H1 (cell line): ENCODE data around the gene CALR. TPM values are rescaled to one million over a fixed set of nuclear protein-coding genes. Genes with fewer than 3 reads are reported as not detected.

Experiments
- CTCF ChIA-PET: fragments of 300-600 bp; sonication (Branson Sonifier 250); formaldehyde crosslinking; loops from one replicate; lab custom pipeline; 2021; ENCODE audit not compliant: partially characterized antibody; lab: Charles Lee
- POLR2A ChIA-PET: fragments of 300-600 bp; sonication (Branson Sonifier 250); formaldehyde crosslinking; loops from one replicate; lab custom pipeline; 2021; ENCODE audit warnings: inconsistent platforms; ENCODE audit not compliant: partially characterized antibody; lab: Charles Lee
- DNase-seq, 2 experiments: peaks; one replicate each; pipeline versions ENCODE4 v3.0.0 to v3.0.0-alpha.2; 2010 to 2022; ENCODE audit warnings: low spot score in 2 of 2, low read depth in 1 of 2, mixed read lengths in 1 of 2
- FAIRE-seq: peaks from 2 replicates; lab custom pipeline; 2011; peaks lifted over from hg19 to GRCh38; lab: Jason Lieb, UNC
- H2AFZ ChIP-seq: 2 replicates; pipeline ENCODE4 v1.8.1; 2012; ENCODE audit warnings: low read length, inconsistent platforms
- H2AK5ac ChIP-seq: 2 replicates; pipeline ENCODE4 v1.6.1; 2013; ENCODE audit warnings: low read depth, low read length
- H2BK120ac ChIP-seq: replicated peaks from 2 replicates; pipeline ENCODE3; 2013; ENCODE audit warnings: low read depth, low read length, inconsistent platforms
- H2BK12ac ChIP-seq: 2 replicates; pipeline ENCODE4 v1.6.1; 2013; ENCODE audit warnings: low read depth, low read length
- H2BK15ac ChIP-seq: 2 replicates; pipeline ENCODE4 v1.6.1; 2013; ENCODE audit warnings: low read length
- H2BK20ac ChIP-seq: 2 replicates; pipeline ENCODE4 v1.6.1; 2013; ENCODE audit warnings: low read length
- H2BK5ac ChIP-seq: 2 replicates; pipeline ENCODE4 v1.6.1; 2013; ENCODE audit warnings: low read depth, low read length
- H3K14ac ChIP-seq: 2 replicates; pipeline ENCODE4 v1.6.1; 2013; ENCODE audit warnings: inconsistent platforms; ENCODE audit not compliant: insufficient read length
- H3K18ac ChIP-seq: 2 replicates; pipeline ENCODE4 v1.6.1; 2013; ENCODE audit warnings: low read length; ENCODE audit errors: extremely low read depth
- H3K23ac ChIP-seq: 2 replicates; pipeline ENCODE4 v1.6.1; 2013; ENCODE audit warnings: inconsistent platforms; ENCODE audit not compliant: insufficient read length
- H3K23me2 ChIP-seq: 2 replicates; pipeline ENCODE4 v1.6.1; 2013; ENCODE audit warnings: low read depth, low read length
- H3K27ac ChIP-seq: 2 replicates; pipeline ENCODE4 v1.6.1; 2011; ENCODE audit warnings: low read depth, low read length, inconsistent platforms
- H3K27me3 ChIP-seq, 4 experiments: replicated peaks in 1 of 4; 1 replicate in 1 of 4; 2 replicates in 3 of 4; pipeline versions ENCODE4 v1.6.1 to v1.8.1; 2011 to 2013; ENCODE audit warnings: low read length in 3 of 4, mild to moderate bottlenecking in 3 of 4, inconsistent platforms in 2 of 4, mixed read lengths in 2 of 4, moderate library complexity in 1 of 4; ENCODE audit not compliant: control insufficient read depth in 3 of 4, insufficient read depth in 3 of 4; ENCODE audit errors: extremely low read depth in 1 of 4
- H3K36me3 ChIP-seq, 4 experiments: 2 replicates each; pipeline versions ENCODE4 v1.6.1 to v1.8.1; 2011 to 2013; ENCODE audit warnings: mild to moderate bottlenecking in 4 of 4, low read length in 3 of 4, moderate library complexity in 2 of 4, control low read depth in 1 of 4, inconsistent platforms in 1 of 4; ENCODE audit not compliant: insufficient read depth in 4 of 4, control insufficient read depth in 2 of 4
- H3K4ac ChIP-seq: replicated peaks from 2 replicates; pipeline ENCODE3; 2013; ENCODE audit warnings: low read length, low read depth, mixed read lengths, inconsistent platforms; ENCODE audit not compliant: insufficient read length
- H3K4me1 ChIP-seq, 4 experiments: replicated peaks in 1 of 4; 1 replicate in 1 of 4; 2 replicates in 3 of 4; pipeline versions ENCODE4 v1.6.1 to v1.8.1; 2011 to 2013; ENCODE audit warnings: low read length in 3 of 4, inconsistent platforms in 2 of 4, mixed read lengths in 1 of 4; ENCODE audit not compliant: insufficient read depth in 4 of 4, control insufficient read depth in 3 of 4
- H3K4me2 ChIP-seq, 2 experiments: 2 replicates each; pipeline versions ENCODE4 v1.6.1 to v1.8.1; 2011 to 2013; ENCODE audit warnings: low read depth in 2 of 2, low read length in 2 of 2, control low read depth in 1 of 2, inconsistent platforms in 1 of 2, mild to moderate bottlenecking in 1 of 2; ENCODE audit not compliant: insufficient read depth in 1 of 2
- H3K4me3 ChIP-seq, 4 experiments: fragments of 200-600, 300-600 bp in 1 of 4; sonication (generic), shearing (Covaris generic), sonication (Bioruptor Twin) in 1 of 4; 2 replicates each; pipeline versions ENCODE4 v1.5.1 to v1.8.1; 2011 to 2016; ENCODE audit warnings: low read length in 4 of 4, low read depth in 3 of 4, control low read depth in 2 of 4, inconsistent platforms in 2 of 4, mild to moderate bottlenecking in 2 of 4, mixed read lengths in 1 of 4, moderate library complexity in 1 of 4; ENCODE audit not compliant: insufficient read depth in 2 of 4; ENCODE audit errors: extremely low read depth in 1 of 4
- H3K56ac ChIP-seq: replicated peaks from 2 replicates; pipeline ENCODE3; 2013; ENCODE audit warnings: low read depth, mild to moderate bottlenecking, mixed read lengths, low read length, inconsistent platforms; ENCODE audit not compliant: insufficient read length
- H3K79me1 ChIP-seq: 2 replicates; pipeline ENCODE4 v1.6.1; 2013; ENCODE audit warnings: low read depth, low read length, control low read depth
- H3K79me2 ChIP-seq, 2 experiments: 2 replicates each; pipeline versions ENCODE4 v1.6.1 to v1.8.1; 2012 to 2013; ENCODE audit warnings: low read length in 2 of 2, mild to moderate bottlenecking in 2 of 2, inconsistent platforms in 1 of 2; ENCODE audit not compliant: insufficient read depth in 2 of 2, control insufficient read depth in 1 of 2
- H3K9ac ChIP-seq, 4 experiments: replicated peaks in 1 of 4; 1 replicate in 1 of 4; 2 replicates in 3 of 4; pipeline versions ENCODE4 v1.6.1 to v1.8.1; 2011 to 2013; ENCODE audit warnings: low read depth in 3 of 4, low read length in 3 of 4, control low read depth in 2 of 4, mild to moderate bottlenecking in 2 of 4, moderate library complexity in 2 of 4, inconsistent platforms in 1 of 4; ENCODE audit errors: extremely low read depth in 1 of 4
- H3K9me3 ChIP-seq, 2 experiments: 2 replicates each; pipeline versions ENCODE4 v1.6.1 to v1.8.1; 2012 to 2013; ENCODE audit warnings: mild to moderate bottlenecking in 2 of 2, moderate library complexity in 2 of 2, control low read depth in 1 of 2, inconsistent platforms in 1 of 2, low read depth in 1 of 2, low read length in 1 of 2, mixed read lengths in 1 of 2; ENCODE audit not compliant: insufficient read depth in 2 of 2
- H4K20me1 ChIP-seq, 2 experiments: replicated peaks in 1 of 2; 2 replicates each; pipeline versions ENCODE3 to v1.8.1; 2011 to 2013; ENCODE audit warnings: inconsistent platforms in 2 of 2, low read length in 2 of 2, mild to moderate bottlenecking in 1 of 2; ENCODE audit not compliant: insufficient read depth in 2 of 2, control insufficient read depth in 1 of 2
- H4K5ac ChIP-seq: 2 replicates; pipeline ENCODE4 v1.6.1; 2013; ENCODE audit warnings: low read length, low read depth, mixed read lengths, inconsistent platforms; ENCODE audit not compliant: insufficient read length
- H4K8ac ChIP-seq: 2 replicates; pipeline ENCODE4 v1.8.0; 2013; ENCODE audit warnings: mild to moderate bottlenecking, moderate library complexity, low read length, inconsistent platforms; ENCODE audit not compliant: insufficient read depth; ENCODE audit errors: extremely low read depth
- H4K91ac ChIP-seq: replicated peaks from 2 replicates; pipeline ENCODE3; 2013; ENCODE audit warnings: low read length, mixed read lengths, inconsistent platforms; ENCODE audit not compliant: insufficient read length
- BCL11A ChIP-seq, 2 experiments: IDR thresholded peaks; one replicate each; pipeline ENCODE4 v1.6.1; 2011; ENCODE audit warnings: low read depth in 2 of 2, low read length in 2 of 2, mild to moderate bottlenecking in 2 of 2
- POLR2AphosphoS5 ChIP-seq: IDR thresholded peaks from 2 replicates; pipeline ENCODE4 v1.6.1; 2011; ENCODE audit warnings: low read depth, low read length
- WGBS, 2 experiments: shearing (Covaris generic) in 1 of 2; methylation state at CpG; one replicate each; pipeline versions ENCODE4 v1.1.6 to v1.1.7; 2013 to 2015; ENCODE audit warnings: low lambda C conversion rate in 2 of 2, mixed read lengths in 2 of 2, inconsistent platforms in 1 of 2, low coverage in 1 of 2, missing lambda C conversion rate in 1 of 2; ENCODE audit not compliant: insufficient replicate concordance in 2 of 2, insufficient coverage in 1 of 2, insufficient read length in 1 of 2; ENCODE audit errors: extremely low coverage in 1 of 2, missing lambda C conversion rate in 1 of 2; 5-methylcytosine and 5-hydroxymethylcytosine counted together
- polyA plus RNA-seq, 7 experiments: library from polyadenylated mRNA; depleted of rRNA in 3 of 7; stranded (reverse) in 5 of 7; unstranded in 2 of 7; fragments of >200 nt in 5 of 7; fragments of 200-250 nt in 2 of 7; gene quantifications; 1 replicate in 5 of 7; 2 replicates in 1 of 7; 4 replicates in 1 of 7; pipeline versions ENCODE4 v1.2.1 to v1.2.3, GENCODE V29; 2011 to 2013; ENCODE audit warnings: missing spikeins in 2 of 7, mixed read lengths in 2 of 7
- total RNA-seq: library from RNA; stranded (reverse); fragmentation: NEBNext Ultra II Directional; extraction: Animal tissue kit (Norgen Biotek cat#: 25700); gene quantifications from 2 replicates; pipeline ENCODE4 v1.2.1, GENCODE V29; 2021

The CALR gene
- total and polyA plus RNA-seq, 2 of the 8 experiments (the other 6 are each of a cell fraction or from before 2014, with no cell fraction given), result 591 to 1,155 TPM

- no peak overlapping the region for H3K23ac ChIP-seq
- no peak overlapping the region for H2AK5ac ChIP-seq
- H3K79me2 ChIP-seq, result peaks cover 0 to 19% of the 10 kb centered on the region in 2 experiments; a peak in 2 of 4 replicates
- H3K79me1 ChIP-seq, result peaks cover 2% of the 10 kb centered on the region; the same call in 1 of the 2 replicates
- no peaks in the 10 kb centered on the region for H3K23me2 ChIP-seq
- H2AFZ ChIP-seq, result no peak overlapping the region
- no peak overlapping the region for H2BK12ac ChIP-seq
- no peak overlapping the region for H4K91ac ChIP-seq
- no peak for FAIRE-seq
- peaks cover 0 to 3% (median under 1%) of the 10 kb centered on the region in 4 experiments; a peak in 1 of 7 replicates for H3K4me1 ChIP-seq
- peak overlapping the region; percentile 62 to 94 (median 86) for H3K9ac ChIP-seq
- DNase-seq, result no peak
- H3K27ac ChIP-seq, result peak overlapping the region; percentile 96; the same call in 1 of the 2 replicates
- H2BK5ac ChIP-seq, result peak overlapping the region; percentile 58; the same call in 1 of the 2 replicates
- H4K5ac ChIP-seq, result no peak overlapping the region
- no peak overlapping the region for H3K18ac ChIP-seq
- H3K4me3 ChIP-seq, result peak overlapping the region; percentile 77 to 93 (median 90)
- H4K20me1 ChIP-seq, result peaks cover 5% of the 10 kb centered on the region in 2 experiments
- CTCF ChIA-PET, result interaction anchor here (0.9 to 2.2 kb wide), 3 partner anchors 18 to 147 kb away, joined by 3 to 5 read pairs (median 4); no protein-coding TSS in a partner anchor
- no peaks in the 10 kb centered on the region for H3K27me3 ChIP-seq
- H3K14ac ChIP-seq, result no peak overlapping the region
- POLR2A ChIA-PET, result interaction anchor here (0.6 to 4.0 kb wide), 25 partner anchors 8 to 210 kb away, joined by 3 to 43 read pairs (median 6); partner anchors contain the start of genes CALR, DNASE2, FARSA and GADD45GIP1
- H3K4ac ChIP-seq, result no peak overlapping the region
- H3K56ac ChIP-seq, result no peak overlapping the region
- no peak overlapping the region for H2BK15ac ChIP-seq
- TF ChIP-seq POLR2AphosphoS5, result peak; percentile 43; the same call in 1 of the 2 replicates
- TF ChIP-seq BCL11A (IDR thresholded peaks at IDR 0.05; ENCODE audit: low read depth in 2 of 2, low read length in 2 of 2), result no peak
- no peak overlapping the region for H2BK120ac ChIP-seq
- H3K4me2 ChIP-seq, result peak overlapping the region; percentile 79 to 80
- H3K36me3 ChIP-seq, result peaks cover 27 to 66% (median 45%) of the 10 kb centered on the region in 4 experiments
- H4K8ac ChIP-seq, result no peak overlapping the region
- no peaks in the 10 kb centered on the region for H3K9me3 ChIP-seq
- 61% methylated on average over 14 of the region's 14 CpGs; no CpG with 5 or more reads in 1 of the 2 experiments for WGBS, 2 experiments
- H2BK20ac ChIP-seq, result no peak overlapping the region
Measured at GRCh38 chr19:12946731-12947496, 8.5 kb downstream of the CALR start.
